GM19035 (cell line): Measurements from ENCODE around the gene PPFIA3.
"Not testable (repeated sequence)": the region's sequence is repeated elsewhere in the genome, so short reads cannot be mapped to it uniquely, and the experiment has no call there.

Experiments used
- ATAC-seq: cut with Tn5 transposase; IDR thresholded peaks from one replicate; pipeline ENCODE4 v1.9.1; 2021; ENCODE audit not compliant: unreplicated experiment

Gene PPFIA3

DNA sequence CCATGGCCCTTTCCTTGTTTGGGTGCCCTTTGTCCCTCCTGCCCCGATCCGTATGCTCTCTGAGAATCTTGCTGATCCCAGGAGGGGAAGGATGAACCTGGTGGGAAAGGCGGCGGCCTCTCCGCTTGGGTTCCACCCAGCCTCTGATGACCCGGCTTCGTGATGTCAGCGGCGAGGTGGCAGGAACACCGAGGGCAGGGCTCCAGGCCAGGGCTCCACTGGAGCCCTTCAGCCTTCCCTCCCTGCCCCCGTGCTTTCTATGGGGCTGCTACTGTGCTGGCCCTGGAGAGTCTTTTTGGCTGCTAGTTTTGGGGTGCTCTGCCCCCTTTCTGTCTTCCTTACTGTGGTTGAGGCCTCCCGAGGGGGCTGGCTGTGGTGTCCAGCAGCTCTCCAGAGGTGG is 17.0 kb upstream of the PPFIA3 start:
- ATAC-seq = no peak

- ATAC-seq = no peak
Observed at GRCh38 chr19:49103331-49104085, 15.8 kb upstream of the PPFIA3 start.

DNA sequence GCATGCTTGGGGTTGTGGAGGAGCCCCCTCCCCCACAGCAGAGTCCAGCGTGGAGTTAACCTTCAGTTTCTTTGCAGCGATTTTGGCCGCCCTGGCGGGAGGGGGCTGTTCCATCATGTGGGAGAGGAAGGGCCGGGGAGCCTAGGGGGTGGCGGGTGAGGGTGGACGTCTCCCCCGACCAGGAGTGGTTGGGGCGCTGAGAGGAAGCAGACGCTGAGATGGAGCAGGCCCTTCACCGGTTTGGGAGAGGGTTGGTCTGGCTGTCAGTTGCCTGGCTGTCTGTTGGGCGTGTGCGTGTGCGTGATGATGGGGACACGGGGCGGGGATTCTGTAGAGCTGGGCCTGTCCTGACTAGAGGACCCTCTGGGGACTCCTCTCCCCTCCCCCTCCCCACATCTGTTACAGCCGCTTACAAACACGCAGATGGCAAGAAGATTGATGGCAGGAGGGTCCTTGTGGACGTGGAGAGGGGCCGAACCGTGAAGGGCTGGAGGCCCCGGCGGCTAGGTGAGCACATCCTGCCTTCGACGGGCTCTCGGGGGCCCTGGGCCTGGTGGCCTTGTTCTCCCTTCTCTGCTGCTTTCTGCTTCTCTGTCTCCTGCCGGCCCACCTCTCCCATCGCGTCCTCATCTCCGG is 15.0 kb upstream of the PPFIA3 start:
- no peak for ATAC-seq

DNA sequence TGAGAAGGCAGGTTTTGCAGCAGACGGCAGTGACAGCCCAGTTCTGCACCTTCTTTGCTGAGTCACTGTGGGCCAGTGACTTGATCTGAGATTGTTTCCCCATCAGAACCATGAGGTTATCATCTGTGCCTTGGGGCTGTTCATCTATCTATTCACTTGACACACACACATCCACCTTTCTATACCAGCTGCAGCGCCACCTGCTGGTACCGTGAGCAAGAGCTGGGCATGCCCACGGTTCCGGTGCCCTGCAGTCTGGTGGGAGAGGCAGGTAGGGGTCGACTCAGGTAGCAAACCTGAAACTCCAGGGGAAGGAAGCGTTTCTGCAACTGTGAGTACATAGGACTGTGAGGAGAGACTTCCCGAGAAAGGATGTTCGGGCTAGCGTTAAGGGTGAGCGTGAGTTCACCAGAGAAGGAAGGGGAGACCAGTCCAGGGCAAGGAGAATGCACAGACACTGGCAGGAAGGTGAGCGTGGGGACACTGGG is 12.7 kb upstream of the PPFIA3 start:
- no peak for ATAC-seq

GRCh38 chr19:49107625-49108459 is 11.5 kb upstream of the PPFIA3 start:
- ATAC-seq = no peak

GRCh38 chr19:49109051-49109450 is 10.3 kb upstream of the PPFIA3 start:
- no peak for ATAC-seq

DNA sequence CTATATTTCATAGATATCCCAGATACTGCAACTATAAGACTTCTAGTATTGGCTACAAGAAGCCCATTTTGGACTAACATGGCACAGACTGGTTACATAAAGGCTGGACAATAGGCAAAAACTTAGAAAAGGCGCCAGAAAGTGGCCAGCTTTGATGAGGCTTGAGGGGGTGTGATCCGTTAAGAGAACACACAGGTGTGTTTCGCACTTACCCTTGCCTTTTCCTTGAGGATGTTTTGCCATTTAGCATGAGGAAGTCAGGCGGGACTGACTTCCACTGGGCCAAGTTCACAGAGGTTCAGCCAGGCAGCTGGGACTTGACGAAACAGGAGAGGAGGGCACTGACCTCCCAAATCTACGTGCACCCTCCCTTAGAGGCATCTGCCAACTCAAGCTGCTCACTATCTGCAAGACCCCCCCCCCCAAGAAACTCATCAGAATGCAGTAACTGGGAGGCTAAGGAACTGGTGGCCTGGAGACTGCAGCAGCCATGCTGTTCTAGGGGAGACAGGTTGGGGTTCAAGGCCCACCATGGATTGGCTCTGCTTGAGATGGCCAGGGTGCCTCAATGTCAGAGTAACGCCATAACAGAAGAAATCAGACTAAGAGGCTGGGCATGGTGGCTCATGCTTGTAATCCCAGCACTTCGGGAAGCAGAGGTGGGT is 9.6 kb upstream of the PPFIA3 start:
- no peak for ATAC-seq

- ATAC-seq = no peak
Observed at GRCh38 chr19:49110567-49110966, 8.8 kb upstream of the PPFIA3 start.

- no peak for ATAC-seq
Observed at GRCh38 chr19:49111218-49111998, 7.9 kb upstream of the PPFIA3 start.

DNA sequence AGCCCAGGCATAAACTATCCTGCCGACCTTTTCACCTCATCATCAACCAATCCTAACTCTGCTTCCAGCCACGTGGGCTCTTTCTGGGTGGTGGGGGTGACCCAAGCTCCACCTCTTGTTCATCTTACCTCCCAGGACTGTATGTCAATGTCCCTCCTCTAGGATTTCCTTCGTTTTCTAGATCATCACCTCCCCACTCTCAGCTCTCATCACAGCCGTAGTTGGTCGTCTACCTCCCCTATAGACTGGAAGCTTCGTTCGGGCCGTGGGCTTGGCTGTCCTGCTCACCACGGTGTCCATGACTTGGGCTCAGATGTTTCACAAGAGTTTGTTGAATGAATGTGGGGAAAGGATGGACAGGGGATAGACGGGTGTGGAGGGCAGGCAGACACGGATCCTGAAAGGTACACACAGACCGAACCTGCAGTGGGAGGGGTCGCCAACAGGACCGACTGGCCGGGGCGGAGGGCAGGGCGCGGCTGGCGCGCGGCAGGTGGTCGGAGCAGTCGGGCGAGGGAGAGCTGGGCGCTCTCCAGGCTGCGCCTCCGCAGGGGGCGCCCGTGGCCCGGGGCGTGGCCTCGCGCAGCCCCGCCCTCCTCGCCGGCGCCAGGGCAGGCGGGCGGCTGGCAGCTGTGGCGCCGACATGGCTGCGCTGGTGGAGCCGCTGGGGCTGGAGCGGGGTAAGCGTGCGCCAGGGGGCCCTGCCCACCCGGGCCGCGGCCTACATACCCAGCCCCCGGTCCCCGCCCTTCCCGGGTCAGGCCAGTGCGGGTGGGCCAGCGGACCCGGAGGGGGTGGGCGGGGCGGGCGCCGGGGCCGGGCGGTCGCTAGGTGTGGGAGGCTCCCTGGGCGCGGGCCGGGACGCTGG is 5.3 kb upstream of the PPFIA3 start, which contains the start of gene LIN7B:
Gene LIN7B (plus strand): TSS at position 609 of the 868 bp plus-strand sequence. CDS start 35 bp downstream, at position 644.
- ATAC-seq = peak; percentile 44

GRCh38 chr19:49114630-49115363 is 4.5 kb upstream of the PPFIA3 start:
- ATAC-seq = no peak

DNA sequence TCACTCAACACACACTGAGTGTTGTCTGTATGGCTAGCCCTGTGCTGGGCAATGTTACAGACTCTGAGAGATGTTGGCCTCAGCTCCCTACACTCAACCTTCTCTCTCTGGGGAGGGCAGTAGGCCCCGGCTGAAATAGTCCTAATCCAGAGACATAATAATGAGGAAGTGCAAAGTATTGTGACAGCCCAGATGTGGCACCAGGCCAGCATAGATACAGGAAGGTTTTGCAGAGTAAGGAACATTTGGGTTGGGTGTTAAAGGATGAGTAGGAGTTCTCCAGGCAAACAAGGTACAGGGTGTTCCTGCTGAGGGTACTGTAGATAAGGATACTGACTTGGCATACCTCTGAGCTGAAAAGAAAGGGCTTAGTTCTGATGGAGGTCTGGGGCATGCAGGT is 2.8 kb upstream of the PPFIA3 start:
- no peak for ATAC-seq

- no peak for ATAC-seq
Observed at GRCh38 chr19:49117677-49118564, 1.4 kb upstream of the PPFIA3 start.

- ATAC-seq = peak; percentile 75
Observed at GRCh38 chr19:49118565-49119410, 556 bp upstream of the PPFIA3 start, which contains the start of gene C19orf73. Gene C19orf73 (minus strand): TSS chr19:49119143. CDS start chr19:49119022, 121 bp downstream.

DNA sequence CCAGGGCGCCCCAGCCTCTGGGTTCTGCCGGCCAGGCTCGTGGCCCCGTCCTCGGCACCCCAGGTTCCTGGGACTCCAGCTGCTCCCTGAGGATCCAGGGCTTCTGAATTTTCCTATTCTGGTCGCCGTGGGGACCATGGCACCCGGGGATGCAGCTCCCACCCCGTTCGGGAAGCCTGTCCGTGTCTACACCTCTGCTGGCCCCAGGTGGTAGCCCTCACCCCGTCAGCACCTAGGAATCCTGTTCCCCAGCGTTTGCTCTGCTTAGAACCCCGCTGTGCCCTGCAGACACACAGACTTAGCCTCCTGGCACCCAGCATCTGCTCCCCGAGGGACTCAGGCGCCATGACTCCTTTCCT is 960 bp downstream of the PPFIA3 start:
- ATAC-seq = no peak

- ATAC-seq = no peak
Observed at GRCh38 chr19:49120868-49121267, 1.5 kb downstream of the PPFIA3 start.

GRCh38 chr19:49121841-49122240 is 2.5 kb downstream of the PPFIA3 start:
- ATAC-seq = not testable (repeated sequence)
